HG02588 (cell line): Measurements from ENCODE around the gene NPHP4.

Experiments
- ATAC-seq: cut with Tn5 transposase; IDR thresholded peaks from one replicate; pipeline ENCODE4 v1.9.1; 2021; ENCODE audit warnings: mild to moderate bottlenecking, moderate library complexity; ENCODE audit not compliant: unreplicated experiment

Gene NPHP4

DNA sequence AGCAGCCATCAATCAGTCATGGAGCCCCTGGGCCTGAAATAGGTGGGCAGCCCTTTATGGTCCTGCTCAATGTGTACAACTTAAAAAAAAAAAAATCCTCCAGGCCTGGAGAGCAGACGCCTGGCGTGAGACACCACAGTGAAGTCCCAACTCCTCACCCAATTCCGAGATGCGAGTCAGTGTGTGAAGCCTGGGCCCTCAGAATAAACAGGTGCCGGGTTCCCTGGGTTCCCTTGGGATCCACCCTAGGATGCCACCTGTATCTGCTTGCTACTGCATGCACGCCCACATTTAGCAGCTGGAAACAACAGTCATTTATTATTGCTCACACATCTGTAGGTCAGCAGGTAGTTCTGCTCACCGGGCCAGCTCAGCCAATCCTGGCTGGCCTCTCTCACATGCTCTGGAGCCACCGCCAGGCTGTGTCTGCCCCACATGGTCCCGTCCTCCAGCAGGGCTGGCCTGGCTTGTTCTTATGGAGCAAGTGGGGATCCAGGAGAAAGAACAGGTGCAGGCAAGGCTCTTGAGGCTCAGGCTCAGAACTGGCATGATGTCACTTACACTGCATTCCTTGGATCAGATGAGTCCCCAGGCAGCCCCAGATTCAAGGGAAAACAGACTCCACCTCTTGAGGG lies 172.7 kb downstream of the NPHP4 start:
- no peak for ATAC-seq

DNA sequence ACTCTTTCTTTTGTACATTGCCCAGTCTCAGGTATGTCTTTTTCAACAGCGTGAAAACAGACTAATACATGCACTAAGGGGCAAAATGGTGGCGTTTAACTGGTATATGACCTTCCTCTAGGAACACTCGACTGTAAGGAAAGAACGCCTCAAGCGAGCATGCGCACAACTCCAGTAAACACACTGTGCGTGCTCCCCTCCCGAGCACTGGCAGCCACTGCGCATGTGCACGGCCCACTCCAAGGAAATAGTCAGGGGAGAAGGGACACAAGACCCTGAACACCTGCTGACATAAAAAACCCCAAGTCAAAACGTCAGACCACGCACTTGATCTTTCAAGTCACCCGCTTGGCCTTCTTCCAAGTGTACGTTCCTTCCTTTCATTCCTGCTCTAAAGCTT lies 173.5 kb downstream of the NPHP4 start:
- ATAC-seq, result no peak

DNA sequence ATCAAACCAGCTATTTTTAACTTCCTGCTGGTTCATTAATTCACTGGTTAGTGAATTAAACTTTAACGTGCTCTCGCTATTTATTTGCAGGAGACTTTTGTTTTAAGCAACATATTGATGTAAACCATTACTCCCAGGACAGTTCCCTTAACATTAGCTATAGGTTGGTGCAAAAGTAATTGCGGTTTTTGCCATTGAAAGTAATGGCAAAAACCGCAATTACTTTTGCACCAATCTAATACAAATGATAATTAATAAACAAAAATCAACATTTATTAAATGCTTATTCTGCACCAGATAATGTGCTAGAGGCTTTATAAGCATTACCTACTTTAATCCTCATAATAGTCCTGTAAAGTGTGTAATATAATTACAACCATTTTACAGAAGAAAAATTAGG lies 176.5 kb downstream of the NPHP4 start:
- ATAC-seq, result no peak

DNA sequence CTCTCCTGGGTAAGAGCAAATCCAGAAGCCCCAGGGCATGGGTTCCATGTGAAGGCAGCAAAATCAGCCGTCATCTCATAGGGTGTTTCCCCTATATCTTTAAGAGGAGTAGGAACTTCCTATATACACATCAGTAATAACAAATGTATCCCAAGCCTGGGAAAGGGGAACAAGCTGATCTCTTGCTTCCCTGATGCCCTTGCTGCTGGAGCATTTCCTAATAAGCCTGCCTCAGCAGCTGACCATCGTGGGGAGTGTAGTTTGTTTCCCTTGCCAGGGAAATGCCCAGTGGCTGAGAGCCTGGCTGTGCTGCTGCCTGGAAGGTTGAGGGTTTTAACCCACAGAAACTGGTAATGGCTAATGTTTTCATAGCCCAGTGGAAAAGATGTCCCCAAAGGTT lies 177.0 kb downstream of the NPHP4 start:
- no peak for ATAC-seq

DNA sequence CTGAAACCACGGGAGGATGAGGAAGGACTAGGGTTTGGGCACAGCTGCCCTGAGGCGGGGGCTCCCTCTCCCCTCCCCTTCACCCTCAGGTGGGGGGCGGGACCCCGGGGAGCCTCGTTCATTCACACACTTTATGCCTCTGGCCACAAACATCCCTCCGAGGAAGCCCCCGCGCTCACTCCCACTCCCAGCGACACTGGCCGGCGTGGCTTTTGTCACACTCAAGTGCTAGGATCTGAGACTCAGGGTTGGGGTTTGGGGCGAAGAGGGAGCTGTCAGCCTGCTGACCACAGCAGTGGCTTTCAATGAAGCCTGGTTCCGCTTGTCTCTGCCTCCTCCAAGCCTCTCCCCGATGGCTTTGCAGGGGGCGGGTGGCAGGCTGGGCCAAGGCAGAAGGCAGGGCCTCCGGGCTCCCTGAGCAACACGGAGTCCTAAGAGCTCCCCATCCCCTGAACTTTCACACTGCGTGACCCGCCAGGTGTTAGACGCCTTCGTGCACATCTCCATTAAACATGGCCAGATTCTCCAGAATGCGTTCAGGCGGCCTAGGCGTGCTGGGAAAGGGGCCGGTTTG lies 178.1 kb downstream of the NPHP4 start:
- ATAC-seq, result no peak

DNA sequence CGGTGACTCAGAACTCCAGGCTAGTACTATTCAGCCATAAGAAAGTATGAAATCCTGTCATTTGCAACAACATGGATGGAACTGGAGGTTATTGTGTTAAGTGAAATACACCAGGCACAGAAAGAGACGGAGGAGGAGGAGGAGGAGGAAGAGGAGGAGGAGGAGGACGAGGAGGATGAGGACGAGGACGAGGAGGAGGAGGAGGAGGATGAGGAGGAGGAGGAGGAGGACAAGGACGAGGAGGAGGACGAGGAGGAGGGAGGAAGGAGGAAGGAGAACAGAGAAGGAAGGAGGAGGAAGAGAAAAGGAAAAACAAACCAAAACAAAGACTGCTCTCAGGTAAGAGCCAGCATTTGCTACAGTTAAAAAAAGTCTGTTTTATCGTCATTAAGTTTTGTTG lies 178.7 kb downstream of the NPHP4 start:
- no peak for ATAC-seq
